Keratinocyte (primary cell): ENCODE data around the gene DMKN. TPM values are rescaled to one million over a fixed set of nuclear protein-coding genes. Genes with fewer than 3 reads are reported as not detected.

ENCODE experiments used
- DNase-seq: peaks from one replicate; pipeline ENCODE4 v3.0.0-alpha.2; 2011; ENCODE audit warnings: low read depth, missing footprints, low spot score
- FAIRE-seq: peaks from 2 replicates; lab custom pipeline; 2011; peaks lifted over from hg19 to GRCh38; lab: Jason Lieb, UNC
- H2AFZ ChIP-seq: 2 replicates; pipeline ENCODE4 v1.6.0; 2012; ENCODE audit warnings: low read length, control low read depth, inconsistent platforms; ENCODE audit not compliant: control insufficient read depth
- H3K27ac ChIP-seq: 2 replicates; pipeline ENCODE4 v1.5.1; 2011; ENCODE audit warnings: low read length; ENCODE audit not compliant: control insufficient read depth, insufficient read depth
- H3K27me3 ChIP-seq: 3 replicates; pipeline ENCODE4 v1.6.0; 2011; ENCODE audit warnings: low read length; ENCODE audit not compliant: control insufficient read depth, insufficient read depth; ENCODE audit errors: extremely low read depth
- H3K36me3 ChIP-seq, 2 experiments: 2 replicates in 1 of 2; 3 replicates in 1 of 2; pipeline ENCODE4 v1.5.1; 2011; ENCODE audit warnings: low read length in 2 of 2, mild to moderate bottlenecking in 1 of 2; ENCODE audit not compliant: control insufficient read depth in 2 of 2, insufficient read depth in 2 of 2; ENCODE audit errors: extremely low read depth in 1 of 2
- H3K4me1 ChIP-seq: 3 replicates; pipeline ENCODE4 v1.5.1; 2011; ENCODE audit warnings: low read length; ENCODE audit not compliant: control insufficient read depth, insufficient read depth; ENCODE audit errors: extremely low read depth
- H3K4me2 ChIP-seq: 3 replicates; pipeline ENCODE4 v1.6.0; 2011; ENCODE audit warnings: low read depth, low read length; ENCODE audit not compliant: control insufficient read depth, insufficient read depth; ENCODE audit errors: extremely low read depth
- H3K4me3 ChIP-seq, 3 experiments: fragments of 200-600 bp in 1 of 3; sonication (generic) in 1 of 3; 2 replicates in 2 of 3; 3 replicates in 1 of 3; pipeline ENCODE4 v1.5.1; 2011 to 2016; ENCODE audit warnings: low read length in 3 of 3, mild to moderate bottlenecking in 3 of 3, control low read depth in 2 of 3, inconsistent platforms in 1 of 3, low read depth in 1 of 3, mixed read lengths in 1 of 3, mixed run types in 1 of 3, moderate library complexity in 1 of 3; ENCODE audit not compliant: control insufficient read depth in 2 of 3, insufficient read depth in 2 of 3; ENCODE audit errors: extremely low read depth in 1 of 3
- H3K79me2 ChIP-seq: 2 replicates; pipeline ENCODE4 v1.6.0; 2012; ENCODE audit warnings: low read length; ENCODE audit not compliant: control insufficient read depth, insufficient read depth
- H3K9ac ChIP-seq: 3 replicates; pipeline ENCODE4 v1.6.0; 2011; ENCODE audit warnings: low read length; ENCODE audit not compliant: control insufficient read depth, insufficient read depth; ENCODE audit errors: extremely low read depth
- H3K9me1 ChIP-seq: 3 replicates; pipeline ENCODE4 v1.6.0; 2011; ENCODE audit warnings: low read length; ENCODE audit not compliant: control insufficient read depth, insufficient read depth; ENCODE audit errors: extremely low read depth
- H3K9me3 ChIP-seq: 2 replicates; pipeline ENCODE4 v1.5.1; 2012; ENCODE audit warnings: low read depth, low read length; ENCODE audit not compliant: control insufficient read depth
- H4K20me1 ChIP-seq: 3 replicates; pipeline ENCODE4 v1.6.0; 2011; ENCODE audit warnings: low read length; ENCODE audit not compliant: control insufficient read depth, insufficient read depth; ENCODE audit errors: extremely low read depth
- CTCF ChIP-seq, 3 experiments: IDR thresholded peaks in 1 of 3; conservative IDR thresholded peaks in 1 of 3; optimal IDR thresholded peaks in 1 of 3; 2 replicates in 2 of 3; 3 replicates in 1 of 3; pipeline versions ENCODE3 to v1.5.1; 2011; ENCODE audit warnings: low read length in 3 of 3, mild to moderate bottlenecking in 3 of 3, moderate library complexity in 2 of 3, control low read depth in 1 of 3, inconsistent platforms in 1 of 3; ENCODE audit not compliant: insufficient read depth in 2 of 3; ENCODE audit errors: extremely low read depth in 1 of 3
- EZH2 ChIP-seq: IDR thresholded peaks from one replicate; pipeline ENCODE4 v1.6.1; 2012; ENCODE audit warnings: inconsistent platforms, mild to moderate bottlenecking, low read length, moderate library complexity
- dilution Hi-C: fragments of 300-500 bp; cut with MboI; formaldehyde crosslinking; loops from one replicate; pipeline ENCODE4 v1.7.0; 2020; ENCODE audit warnings: low sequenced_read_pairs; ENCODE audit not compliant: extremely low pct_ligation_motif_present
- polyA plus RNA-seq, 5 experiments: library from polyadenylated mRNA; depleted of rRNA in 3 of 5; stranded (reverse) in 3 of 5; stranded (forward) in 1 of 5; unstranded in 1 of 5; fragments of >200 nt; gene quantifications; 1 replicate in 1 of 5; 2 replicates in 3 of 5; 3 replicates in 1 of 5; pipeline versions ENCODE4 v1.2.1 to v1.2.3, GENCODE V29; 2011 to 2012; ENCODE audit warnings: missing spikeins in 2 of 5, low read depth in 1 of 5, low replicate concordance in 1 of 5

Gene DMKN
- polyA plus RNA-seq, 1 donor (not counting 4 experiments of a cell fraction or from before 2014, with no cell fraction given): 235 TPM

- Histone ChIP-seq H3K4me2 (no peak overlapping the region), H3K4me3 (no peak overlapping the region), H3K27ac (no peak overlapping the region), H3K36me3 (peaks cover 19 to 33% of the 10 kb centered on the region in 2 experiments), H3K9me1 (no peaks in the 10 kb centered on the region), H3K79me2 (no peaks in the 10 kb centered on the region), H4K20me1 (peaks cover 6% of the 10 kb centered on the region), H3K4me1 (peaks cover 27% of the 10 kb centered on the region), H3K9me3 (no peaks in the 10 kb centered on the region), H3K27me3 (peaks cover 2% of the 10 kb centered on the region), H3K9ac (no peak overlapping the region), H2AFZ (no peak overlapping the region)
- no peak for FAIRE-seq
- dilution Hi-C loops: no loop called here
- DNase-seq: no peak
- no peak for TF ChIP-seq EZH2
Measured at GRCh38 chr19:35497406-35497805, 16.0 kb downstream of the DMKN start.

- Histone ChIP-seq H3K27me3 (peaks cover 9% of the 10 kb centered on the region), H3K4me1 (peaks cover 18% of the 10 kb centered on the region), H3K9me3 (no peaks in the 10 kb centered on the region), H2AFZ (peak overlapping the region; percentile 14), H3K4me3 (peak overlapping the region in 1 of 3 experiments; percentile 24), H4K20me1 (peaks cover 2% of the 10 kb centered on the region), H3K79me2 (no peaks in the 10 kb centered on the region), H3K36me3 (peaks cover 12 to 18% of the 10 kb centered on the region in 2 experiments), H3K4me2 (peak overlapping the region; percentile 75), H3K9me1 (no peaks in the 10 kb centered on the region), H3K27ac (no peak overlapping the region), H3K9ac (no peak overlapping the region)
- FAIRE-seq (peak; percentile 9), DNase-seq (no peak)
- dilution Hi-C loops: no loop called here
- TF ChIP-seq EZH2: no peak
- TF ChIP-seq CTCF (optimal IDR thresholded peaks at IDR 0.05 in 1 of 3, IDR thresholded peaks at IDR 0.05 in 1 of 3, conservative IDR thresholded peaks at IDR 0.05 in 1 of 3; ENCODE audit: extremely low read depth in 1 of 3, insufficient read depth in 2 of 3, low read length in 3 of 3): peak; percentile 85 to 99 (median 89)
Measured at GRCh38 chr19:35495107-35496064, 18.1 kb downstream of the DMKN start.
